ENCODE data around the gene HSP90B1. TPM values are rescaled to one million over a fixed set of nuclear protein-coding genes. Genes with fewer than 3 reads are reported as not detected.

Gene HSP90B1
- total RNA-seq, 1 donor from 2014 or later, result 346 TPM

DNA sequence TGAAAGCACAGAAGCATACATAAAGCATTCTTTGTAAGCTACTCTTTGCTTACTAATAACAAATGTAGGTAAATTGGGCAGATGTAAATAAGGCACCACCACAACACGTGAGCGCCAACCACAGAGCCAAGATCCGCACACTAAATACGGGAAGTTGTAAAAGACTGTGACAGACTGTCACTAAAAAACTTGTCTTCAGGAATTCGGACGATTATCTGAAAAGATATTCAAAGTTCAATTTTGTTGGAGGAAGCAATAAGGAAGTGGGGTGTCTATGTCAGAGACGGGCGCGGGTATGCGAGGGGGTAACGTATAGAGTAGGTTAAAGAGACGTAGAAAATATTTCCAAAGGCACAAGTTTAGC lies 1.5 kb upstream of the HSP90B1 start:
- peak overlapping the region; percentile 89 for H3K4me3 Mint-ChIP-seq
- no peaks in the 10 kb centered on the region for H3K9me3 Mint-ChIP-seq
- intact Hi-C loops (cut with micrococcal nuclease), result loop anchor here (2.0 kb wide), 2 partner anchors 1866 to 1996 kb away; no protein-coding TSS in a partner anchor
- no peaks in the 10 kb centered on the region for H3K27me3 Mint-ChIP-seq
- ChIA-PET POLR2A (interaction anchor here (0.6 to 4.0 kb wide), 16 partner anchors 9 to 1180 kb away, joined by 3 to 151 read pairs (median 12); partner anchors contain the start of genes HCFC2, NFYB, NT5DC3 and TDG), CTCF (interaction anchor here (1.0 to 1.1 kb wide), 2 partner anchors 28 to 45 kb away, joined by 3 to 4 read pairs; a partner anchor contains a TSS)
- peak; percentile 58 for DNase-seq
- H3K27ac Mint-ChIP-seq, result peak overlapping the region; percentile 97
- H3K4me1 Mint-ChIP-seq, result peaks cover 68% of the 10 kb centered on the region
- peak; percentile 1 for ATAC-seq (ENCODE audit: low read depth)
- H3K36me3 Mint-ChIP-seq (ENCODE audit: low read depth), result peaks cover 42% of the 10 kb centered on the region
- TF ChIP-seq, protein P1, sequence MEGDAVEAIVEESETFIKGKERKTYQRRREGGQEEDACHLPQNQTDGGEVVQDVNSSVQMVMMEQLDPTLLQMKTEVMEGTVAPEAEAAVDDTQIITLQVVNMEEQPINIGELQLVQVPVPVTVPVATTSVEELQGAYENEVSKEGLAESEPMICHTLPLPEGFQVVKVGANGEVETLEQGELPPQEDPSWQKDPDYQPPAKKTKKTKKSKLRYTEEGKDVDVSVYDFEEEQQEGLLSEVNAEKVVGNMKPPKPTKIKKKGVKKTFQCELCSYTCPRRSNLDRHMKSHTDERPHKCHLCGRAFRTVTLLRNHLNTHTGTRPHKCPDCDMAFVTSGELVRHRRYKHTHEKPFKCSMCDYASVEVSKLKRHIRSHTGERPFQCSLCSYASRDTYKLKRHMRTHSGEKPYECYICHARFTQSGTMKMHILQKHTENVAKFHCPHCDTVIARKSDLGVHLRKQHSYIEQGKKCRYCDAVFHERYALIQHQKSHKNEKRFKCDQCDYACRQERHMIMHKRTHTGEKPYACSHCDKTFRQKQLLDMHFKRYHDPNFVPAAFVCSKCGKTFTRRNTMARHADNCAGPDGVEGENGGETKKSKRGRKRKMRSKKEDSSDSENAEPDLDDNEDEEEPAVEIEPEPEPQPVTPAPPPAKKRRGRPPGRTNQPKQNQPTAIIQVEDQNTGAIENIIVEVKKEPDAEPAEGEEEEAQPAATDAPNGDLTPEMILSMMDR (IDR thresholded peaks at IDR 0.05), result no peak

DNA sequence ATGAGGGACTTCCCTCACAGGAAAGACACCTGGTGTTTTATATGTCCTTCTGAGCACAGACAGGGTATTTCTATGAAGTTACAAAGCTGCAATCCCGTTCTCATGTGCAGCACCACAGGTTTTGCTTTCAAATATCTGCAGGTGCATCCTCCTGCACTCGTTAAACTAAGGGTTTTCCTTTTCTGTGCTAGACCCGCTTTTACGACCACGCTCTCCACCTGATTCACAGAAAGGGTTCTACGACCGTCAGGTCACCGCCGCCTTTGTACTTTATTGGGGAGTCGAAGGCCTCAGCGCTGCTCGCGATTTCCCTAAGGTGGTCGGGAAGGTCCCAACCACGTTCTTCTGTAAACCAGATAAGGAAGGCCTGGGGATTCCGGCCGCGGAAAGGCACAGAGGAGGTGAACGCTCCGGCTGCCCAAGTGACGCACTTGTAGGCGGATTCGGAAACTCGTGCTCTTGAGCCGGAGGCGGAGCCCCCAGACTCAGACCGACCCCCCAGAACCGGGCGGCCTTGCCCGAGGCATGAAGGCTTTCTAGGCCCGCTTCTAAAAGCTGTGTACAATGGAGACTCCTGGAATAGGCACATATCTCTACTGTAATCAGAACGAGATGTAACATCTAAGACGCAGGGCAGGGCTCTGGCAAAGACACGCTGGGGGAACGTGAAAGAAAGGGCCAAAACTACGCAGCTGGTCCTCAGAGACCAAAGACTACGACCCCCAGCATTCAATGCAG lies 995 bp upstream of the HSP90B1 start:
- DNase-seq (peak; percentile 71), ATAC-seq (ENCODE audit: low read depth) (peak; percentile 43)
- H3K9me3 Mint-ChIP-seq, result no peaks in the 10 kb centered on the region
- ChIA-PET POLR2A (interaction anchor here (0.6 to 4.0 kb wide), 35 partner anchors 9 to 1809 kb away, joined by 3 to 151 read pairs (median 6); partner anchors contain the start of genes HCFC2, NFYB, NT5DC3 and NUP37), CTCF (interaction anchor here (0.9 to 1.1 kb wide), 4 partner anchors 10 to 45 kb away, joined by 3 to 4 read pairs (median 3); a partner anchor contains a TSS)
- TF ChIP-seq, protein P1 (IDR thresholded peaks at IDR 0.05), result no peak
- peak overlapping the region; percentile 97 for H3K27ac Mint-ChIP-seq
- peak overlapping the region; percentile 89 for H3K4me3 Mint-ChIP-seq
- peaks cover 48% of the 10 kb centered on the region for H3K36me3 Mint-ChIP-seq (ENCODE audit: low read depth)
- intact Hi-C loops (cut with micrococcal nuclease), result loop anchor here (2.0 kb wide), 2 partner anchors 1866 to 1996 kb away; no protein-coding TSS in a partner anchor
- H3K27me3 Mint-ChIP-seq, result no peaks in the 10 kb centered on the region
- H3K4me1 Mint-ChIP-seq, result peaks cover 69% of the 10 kb centered on the region

DNA sequence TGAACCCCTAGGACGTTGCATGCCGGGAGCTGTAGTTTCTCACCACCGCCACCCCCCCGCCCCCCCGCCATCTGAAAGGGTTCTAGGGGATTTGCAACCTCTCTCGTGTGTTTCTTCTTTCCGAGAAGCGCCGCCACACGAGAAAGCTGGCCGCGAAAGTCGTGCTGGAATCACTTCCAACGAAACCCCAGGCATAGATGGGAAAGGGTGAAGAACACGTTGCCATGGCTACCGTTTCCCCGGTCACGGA lies 501 bp upstream of the HSP90B1 start:
- peaks cover 51% of the 10 kb centered on the region for H3K36me3 Mint-ChIP-seq (ENCODE audit: low read depth)
- H3K27ac Mint-ChIP-seq, result peak overlapping the region; percentile 97
- ATAC-seq (ENCODE audit: low read depth) (no peak), DNase-seq (no peak)
- H3K9me3 Mint-ChIP-seq, result no peaks in the 10 kb centered on the region
- H3K4me1 Mint-ChIP-seq, result peaks cover 68% of the 10 kb centered on the region
- peak overlapping the region; percentile 89 for H3K4me3 Mint-ChIP-seq
- TF ChIP-seq, protein P1 (IDR thresholded peaks at IDR 0.05), result no peak
- CTCF ChIA-PET, result interaction anchor here (0.9 to 1.1 kb wide), 2 partner anchors 10 to 27 kb away, joined by 3 read pairs; a partner anchor contains a TSS
- no peaks in the 10 kb centered on the region for H3K27me3 Mint-ChIP-seq
- intact Hi-C loops (cut with micrococcal nuclease), result loop anchor here (1.0 to 2.0 kb wide), 10 partner anchors 28 to 1997 kb away; partner anchors contain the start of genes HCFC2, NT5DC3 and TDG
- POLR2A ChIA-PET, result interaction anchor here (0.6 to 4.0 kb wide), 29 partner anchors 9 to 1810 kb away, joined by 3 to 151 read pairs (median 8); partner anchors contain the start of genes HCFC2, NFYB, NT5DC3 and NUP37

DNA sequence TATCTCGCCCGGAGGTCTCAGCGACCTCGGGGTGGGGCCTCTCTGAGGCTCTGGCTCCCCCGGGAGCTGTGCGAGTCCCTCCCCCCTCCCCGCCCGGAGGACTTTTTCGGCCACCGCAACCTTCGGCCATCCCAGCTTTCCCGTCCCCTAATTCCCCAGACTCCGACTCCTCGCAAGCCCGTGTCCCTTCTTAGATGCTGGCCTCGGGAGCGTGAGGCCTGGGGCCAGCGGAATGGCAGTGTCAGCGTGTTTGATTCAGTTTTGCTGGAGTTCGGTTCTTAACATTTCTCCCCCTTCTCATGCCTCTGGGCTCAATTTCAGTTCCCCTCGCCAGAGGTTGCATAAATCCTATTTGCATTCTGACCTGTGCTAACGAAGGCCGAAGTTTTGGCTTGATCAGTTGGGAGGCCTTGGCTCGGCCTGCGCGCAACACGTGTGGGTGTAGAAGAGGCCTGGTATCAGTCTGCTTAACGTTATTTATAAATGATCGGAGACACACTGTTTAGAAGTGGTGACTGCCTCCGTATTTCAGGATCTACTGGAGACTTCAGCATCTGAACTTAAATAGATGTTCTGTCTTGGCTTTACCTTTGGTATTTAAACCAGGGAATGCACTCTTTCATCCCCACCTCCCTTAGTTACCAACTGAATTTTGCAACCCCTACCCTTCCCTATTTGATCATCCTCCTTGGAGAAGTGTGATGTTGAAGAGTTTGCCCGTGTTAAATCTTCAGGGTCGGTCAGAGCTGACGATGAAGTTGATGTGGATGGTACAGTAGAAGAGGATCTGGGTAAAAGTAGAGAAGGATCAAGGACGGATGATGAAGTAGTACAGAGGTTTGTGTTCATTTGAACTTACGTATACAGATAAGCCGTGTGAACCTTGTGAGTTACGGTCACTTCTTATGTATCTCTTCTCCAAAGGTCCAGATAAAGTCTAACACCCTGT lies 851 bp downstream of the HSP90B1 start:
- Mint-ChIP-seq H3K36me3 (ENCODE audit: low read depth) (peaks cover 64% of the 10 kb centered on the region), H3K27me3 (no peaks in the 10 kb centered on the region), H3K27ac (peak overlapping the region; percentile 97), H3K4me3 (peak overlapping the region; percentile 89), H3K4me1 (peaks cover 72% of the 10 kb centered on the region), H3K9me3 (no peaks in the 10 kb centered on the region)
- ATAC-seq (ENCODE audit: low read depth) (no peak), DNase-seq (peak; percentile 37)
- intact Hi-C loops (cut with micrococcal nuclease), result loop anchor here (1.0 to 2.0 kb wide), 10 partner anchors 12 to 1177 kb away; partner anchors contain the start of genes HCFC2, NT5DC3 and TDG
- ChIA-PET CTCF (no interaction called here), POLR2A (interaction anchor here (1.2 to 4.0 kb wide), 11 partner anchors 18 to 1177 kb away, joined by 4 to 151 read pairs (median 19); partner anchors contain the start of genes NT5DC3, TDG and WASHC4)
- TF ChIP-seq, protein P1 (IDR thresholded peaks at IDR 0.05), result no peak
